ENCODE measurements around the gene SMG6. TPM values are rescaled to one million over a fixed set of nuclear protein-coding genes. Genes with fewer than 3 reads are reported as not detected.
A peak's percentile ranks its signal among the peaks of the same experiment; 100 is the strongest.
"Not testable (repeated sequence)": the region's sequence is repeated elsewhere in the genome, so short reads cannot be mapped to it uniquely, and the experiment has no call there.

The SMG6 gene
- total and polyA plus RNA-seq, 4 experiments from 2014 or later: 3.8 to 58.5 (median 30.6) TPM

DNA sequence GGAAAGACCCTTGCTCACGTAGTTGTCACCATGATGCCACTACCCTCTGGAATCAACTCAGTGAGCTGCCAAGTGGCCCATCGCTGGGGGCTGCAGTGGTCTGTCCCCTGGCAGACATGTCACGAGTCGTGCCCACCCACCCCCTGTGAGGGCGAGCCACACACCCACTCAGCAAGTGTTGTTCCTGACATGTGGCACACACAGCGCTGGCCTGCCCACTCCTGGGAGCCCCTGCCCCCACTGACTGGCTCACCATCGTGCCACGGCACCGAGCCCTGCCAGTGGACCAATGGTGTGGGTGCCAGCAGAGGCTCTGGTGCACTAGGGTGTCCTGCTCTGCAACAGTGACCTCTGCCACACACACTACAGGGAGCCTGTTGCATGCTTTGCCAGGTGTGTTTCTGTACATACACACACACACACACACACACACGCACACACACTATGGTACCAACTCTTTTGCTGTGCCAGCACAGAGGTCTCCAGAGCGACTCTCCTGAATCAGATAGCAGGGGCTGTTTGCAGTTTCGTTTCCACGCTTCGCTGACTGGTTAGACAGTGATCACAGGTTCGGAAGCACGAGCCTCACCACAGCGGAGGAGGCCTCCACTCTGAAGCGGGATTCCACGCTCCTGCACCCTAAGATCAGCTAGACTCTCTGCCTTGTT is 286.2 kb downstream of the SMG6 start:
- Histone ChIP-seq H3K27ac (ENCODE audit: low read depth, low read length) (no peak overlapping the region), H3K4me3 (ENCODE audit: low read length in 2 of 2) (no peak overlapping the region), H3K4me1 (ENCODE audit: insufficient read depth, low read length) (no peaks in the 10 kb centered on the region), H3K36me3 (ENCODE audit: insufficient read depth, low read length) (no peaks in the 10 kb centered on the region), H3K9me3 (ENCODE audit: control insufficient read depth in 1 of 2, low read length in 2 of 2) (no peaks in the 10 kb centered on the region), H3K27me3 (ENCODE audit: insufficient read depth, low read length) (no peaks in the 10 kb centered on the region)
- no peak for DNase-seq
- Mint-ChIP-seq H3K9me3 (peaks cover 0 to 2% (median 0%) of the 10 kb centered on the region in 8 donors), H3K4me3 (no peak overlapping the region), H3K27ac (no peak overlapping the region), H3K27me3 (peaks cover 0 to 6% of the 10 kb centered on the region in 2 donors), H3K4me1 (peaks cover 0 to 5% (median 2%) of the 10 kb centered on the region in 4 donors), H3K36me3 (peaks cover 0 to 4% of the 10 kb centered on the region in 2 donors)
- ChIA-PET POLR2A (ENCODE audit: partially characterized antibody) (interaction anchor here (0.6 kb wide), 1 partner anchor 8 kb away, joined by 3 read pairs; the partner anchor contains the start of gene RTN4RL1), CTCF (ENCODE audit: partially characterized antibody) (no interaction called here)
- intact Hi-C loops (cut with micrococcal nuclease): no loop called here

DNA sequence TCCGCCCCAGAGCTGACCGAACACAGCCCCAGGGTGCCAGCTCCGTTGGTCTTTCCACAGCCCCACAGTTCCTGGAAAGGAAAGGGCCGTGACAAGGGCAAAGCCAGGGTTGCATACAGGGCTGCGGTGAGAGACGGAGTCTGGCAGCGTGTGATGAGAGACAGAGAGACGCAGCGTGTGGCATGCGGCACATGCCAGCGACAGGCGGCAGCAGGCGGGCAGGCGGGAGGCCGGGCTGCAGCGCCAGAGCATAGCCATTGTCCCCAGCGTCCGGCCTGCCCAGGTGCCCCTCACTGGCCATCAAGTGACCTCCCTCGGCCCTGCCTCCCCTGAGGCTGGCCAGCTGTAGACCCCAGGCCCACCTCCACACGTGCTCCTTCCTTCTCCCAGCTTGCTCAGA is 287.1 kb downstream of the SMG6 start:
- Histone ChIP-seq H3K4me3 (ENCODE audit: low read length in 2 of 2) (no peak overlapping the region), H3K9me3 (ENCODE audit: control insufficient read depth in 1 of 2, low read length in 2 of 2) (no peaks in the 10 kb centered on the region), H3K27me3 (ENCODE audit: insufficient read depth, low read length) (no peaks in the 10 kb centered on the region), H3K4me1 (ENCODE audit: insufficient read depth, low read length) (no peaks in the 10 kb centered on the region), H3K27ac (ENCODE audit: low read depth, low read length) (no peak overlapping the region), H3K36me3 (ENCODE audit: insufficient read depth, low read length) (no peaks in the 10 kb centered on the region)
- Mint-ChIP-seq H3K36me3 (peaks cover 0 to 4% of the 10 kb centered on the region in 2 donors), H3K27ac (no peak overlapping the region), H3K4me3 (no peak overlapping the region), H3K27me3 (peaks cover 0 to 7% of the 10 kb centered on the region in 2 donors), H3K4me1 (peaks cover 0 to 5% (median 2%) of the 10 kb centered on the region in 4 donors), H3K9me3 (peaks cover 0 to 2% (median 0%) of the 10 kb centered on the region in 8 donors)
- ChIA-PET POLR2A (ENCODE audit: partially characterized antibody) (interaction anchor here (0.6 kb wide), 1 partner anchor 9 kb away, joined by 3 read pairs; the partner anchor contains the start of gene RTN4RL1), CTCF (ENCODE audit: partially characterized antibody) (no interaction called here)
- intact Hi-C loops (cut with micrococcal nuclease): no loop called here
- DNase-seq: no peak

DNA sequence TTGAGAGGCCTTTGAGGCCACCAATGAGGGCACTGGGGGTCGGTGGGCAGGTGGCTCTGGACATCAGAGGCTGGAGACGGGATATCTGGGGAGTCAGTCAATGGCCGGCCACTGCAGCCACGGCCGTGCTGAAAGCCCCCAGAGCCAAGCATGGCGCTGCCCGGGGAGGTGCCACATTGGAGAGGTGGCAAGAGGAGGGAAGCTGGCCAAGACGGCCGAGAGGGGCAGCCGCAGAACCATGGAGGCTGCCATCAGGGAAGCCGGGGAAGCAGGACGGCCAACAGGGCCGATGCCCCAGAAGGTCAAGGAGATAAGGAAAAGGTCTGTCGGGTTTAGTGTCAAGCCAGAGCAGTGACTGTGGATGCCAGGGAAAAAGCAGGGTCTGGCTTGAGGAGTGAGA is 288.3 kb downstream of the SMG6 start:
- intact Hi-C loops (cut with micrococcal nuclease): no loop called here
- Histone ChIP-seq H3K36me3 (ENCODE audit: insufficient read depth, low read length) (no peaks in the 10 kb centered on the region), H3K27ac (ENCODE audit: low read depth, low read length) (no peak overlapping the region), H3K4me3 (ENCODE audit: low read length in 2 of 2) (no peak overlapping the region), H3K4me1 (ENCODE audit: insufficient read depth, low read length) (no peaks in the 10 kb centered on the region), H3K27me3 (ENCODE audit: insufficient read depth, low read length) (no peaks in the 10 kb centered on the region), H3K9me3 (ENCODE audit: control insufficient read depth in 1 of 2, low read length in 2 of 2) (no peaks in the 10 kb centered on the region)
- POLR2A ChIA-PET (ENCODE audit: partially characterized antibody): no interaction called here
- Mint-ChIP-seq H3K27ac (no peak overlapping the region), H3K27me3 (peaks cover 0 to 6% of the 10 kb centered on the region in 2 donors), H3K36me3 (peaks cover 0 to 4% of the 10 kb centered on the region in 2 donors), H3K4me3 (no peak overlapping the region), H3K4me1 (peaks cover 0 to 5% (median under 1%) of the 10 kb centered on the region in 4 donors), H3K9me3 (peaks cover 0 to 2% (median 0%) of the 10 kb centered on the region in 8 donors)
- CTCF ChIA-PET (ENCODE audit: partially characterized antibody): no interaction called here
- no peak for DNase-seq

DNA sequence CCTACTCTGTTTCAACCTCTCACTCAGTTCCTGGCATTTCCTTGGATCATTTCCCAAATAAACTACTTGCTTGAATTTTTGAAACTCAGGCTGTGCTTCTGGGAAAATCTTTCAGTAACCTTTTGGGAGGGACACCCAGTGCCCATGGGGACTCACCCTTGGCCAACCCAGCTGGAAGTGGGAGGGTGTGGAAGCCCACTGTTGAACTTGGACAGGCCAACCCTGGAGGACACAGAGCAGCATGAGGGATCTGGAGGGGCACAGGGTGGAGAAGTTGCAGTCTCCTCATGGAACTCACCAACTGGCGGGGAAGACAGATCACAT is 289.6 kb downstream of the SMG6 start:
- H3K4me1 Mint-ChIP-seq: peaks cover 0 to 5% (median under 1%) of the 10 kb centered on the region in 4 donors

DNA sequence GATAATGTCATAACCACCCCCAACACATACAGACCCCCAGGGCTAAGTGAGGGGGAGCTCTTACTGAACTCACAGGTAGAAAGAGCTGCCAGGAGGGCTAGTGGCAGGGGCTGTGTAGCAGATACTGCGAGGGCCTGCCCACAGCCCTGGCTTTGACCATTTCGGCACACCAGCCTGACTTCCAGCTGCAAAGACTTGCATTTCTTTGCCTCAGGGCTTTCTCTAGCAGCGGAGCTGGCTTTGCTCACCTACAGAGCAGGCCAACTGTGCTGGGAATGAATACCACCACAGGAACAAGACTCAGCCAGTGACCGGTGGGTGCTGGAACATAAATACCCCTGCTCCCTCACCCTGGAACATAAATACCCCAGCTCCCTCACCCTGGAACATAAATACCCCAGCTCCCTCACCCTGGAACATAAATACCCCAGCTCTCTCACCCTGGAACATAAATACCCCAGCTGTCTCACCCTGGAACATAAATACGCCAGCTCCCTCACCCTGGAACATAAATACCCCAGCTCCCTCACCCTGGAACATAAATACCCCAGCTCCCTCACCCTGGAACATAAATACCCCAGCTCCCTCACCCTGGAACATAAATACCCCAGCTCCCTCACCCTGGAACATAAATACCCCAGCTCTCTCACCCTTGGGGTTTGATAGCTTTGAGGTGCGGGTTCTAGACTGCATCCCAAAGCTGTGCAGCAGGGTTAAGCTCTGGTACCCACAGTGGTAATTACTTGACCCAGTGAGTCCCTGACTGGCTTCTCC is 290.2 kb downstream of the SMG6 start:
- POLR2A ChIA-PET (ENCODE audit: partially characterized antibody); H3K27ac ChIP-seq (ENCODE audit: low read depth, low read length); H3K27me3 ChIP-seq (ENCODE audit: insufficient read depth, low read length); CTCF ChIA-PET (ENCODE audit: partially characterized antibody); H3K36me3 Mint-ChIP-seq; H3K4me1 ChIP-seq (ENCODE audit: insufficient read depth, low read length); intact Hi-C loops (cut with micrococcal nuclease); H3K4me1 Mint-ChIP-seq; H3K9me3 ChIP-seq (ENCODE audit: control insufficient read depth in 1 of 2, low read length in 2 of 2); DNase-seq; H3K9me3 Mint-ChIP-seq; H3K36me3 ChIP-seq (ENCODE audit: insufficient read depth, low read length); H3K27ac Mint-ChIP-seq; H3K27me3 Mint-ChIP-seq; H3K4me3 Mint-ChIP-seq; H3K4me3 ChIP-seq (ENCODE audit: low read length in 2 of 2): not testable (repeated sequence)

More for the DNA sequence above, 289.6 kb downstream of the SMG6 start:
- peaks cover 0 to 4% of the 10 kb centered on the region in 2 donors for H3K36me3 Mint-ChIP-seq
- peaks cover 0 to 2% (median 0%) of the 10 kb centered on the region in 8 donors for H3K9me3 Mint-ChIP-seq
- intact Hi-C loops (cut with micrococcal nuclease): no loop called here
- no peak overlapping the region for H3K4me3 Mint-ChIP-seq
- H3K27ac Mint-ChIP-seq: no peak overlapping the region
- no peak overlapping the region for H3K27ac ChIP-seq (ENCODE audit: low read depth, low read length)
- peaks cover 0 to 4% of the 10 kb centered on the region in 2 donors for H3K27me3 Mint-ChIP-seq
- no peak for DNase-seq
- no peaks in the 10 kb centered on the region for H3K9me3 ChIP-seq (ENCODE audit: control insufficient read depth in 1 of 2, low read length in 2 of 2)
- no peaks in the 10 kb centered on the region for H3K4me1 ChIP-seq (ENCODE audit: insufficient read depth, low read length)
- no peaks in the 10 kb centered on the region for H3K36me3 ChIP-seq (ENCODE audit: insufficient read depth, low read length)
- CTCF ChIA-PET (ENCODE audit: partially characterized antibody): no interaction called here
- no peaks in the 10 kb centered on the region for H3K27me3 ChIP-seq (ENCODE audit: insufficient read depth, low read length)
- H3K4me3 ChIP-seq (ENCODE audit: low read length in 2 of 2): no peak overlapping the region
- POLR2A ChIA-PET (ENCODE audit: partially characterized antibody): no interaction called here

DNA sequence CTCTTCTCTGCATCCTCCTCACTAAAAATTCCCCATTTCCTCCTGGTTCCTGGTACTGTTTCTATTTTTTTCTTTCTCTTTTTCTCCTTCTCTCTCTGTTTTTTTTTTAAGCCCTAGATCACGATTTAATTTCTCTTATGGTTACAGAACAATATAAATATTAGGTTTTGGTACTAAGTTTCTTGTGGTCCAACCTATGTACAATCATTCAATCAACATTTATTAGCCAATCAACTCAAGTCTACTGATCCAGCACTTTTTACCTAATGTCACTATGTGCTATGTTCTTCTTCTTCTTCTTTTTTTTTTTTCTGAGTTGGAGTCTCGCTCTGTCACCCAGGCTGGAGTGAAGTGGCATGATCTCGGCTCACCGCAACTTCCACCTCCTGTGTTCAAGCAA is 291.1 kb downstream of the SMG6 start:
- intact Hi-C loops (cut with micrococcal nuclease): no loop called here
- Mint-ChIP-seq H3K27me3 (peaks cover 0 to 4% of the 10 kb centered on the region in 2 donors), H3K27ac (peak overlapping the region in 1 of 7 donors; percentile 22), H3K9me3 (peaks cover 0 to 2% (median 0%) of the 10 kb centered on the region in 8 donors), H3K36me3 (peaks cover 0 to 4% of the 10 kb centered on the region in 2 donors), H3K4me3 (no peak overlapping the region), H3K4me1 (peaks cover 0 to 5% (median under 1%) of the 10 kb centered on the region in 4 donors)
- Histone ChIP-seq H3K4me3 (ENCODE audit: low read length in 2 of 2) (no peak overlapping the region), H3K4me1 (ENCODE audit: insufficient read depth, low read length) (no peaks in the 10 kb centered on the region), H3K9me3 (ENCODE audit: control insufficient read depth in 1 of 2, low read length in 2 of 2) (no peaks in the 10 kb centered on the region), H3K27ac (ENCODE audit: low read depth, low read length) (no peak overlapping the region), H3K27me3 (ENCODE audit: insufficient read depth, low read length) (no peaks in the 10 kb centered on the region), H3K36me3 (ENCODE audit: insufficient read depth, low read length) (no peaks in the 10 kb centered on the region)
- CTCF ChIA-PET (ENCODE audit: partially characterized antibody): no interaction called here
- POLR2A ChIA-PET (ENCODE audit: partially characterized antibody): no interaction called here
- DNase-seq: no peak

DNA sequence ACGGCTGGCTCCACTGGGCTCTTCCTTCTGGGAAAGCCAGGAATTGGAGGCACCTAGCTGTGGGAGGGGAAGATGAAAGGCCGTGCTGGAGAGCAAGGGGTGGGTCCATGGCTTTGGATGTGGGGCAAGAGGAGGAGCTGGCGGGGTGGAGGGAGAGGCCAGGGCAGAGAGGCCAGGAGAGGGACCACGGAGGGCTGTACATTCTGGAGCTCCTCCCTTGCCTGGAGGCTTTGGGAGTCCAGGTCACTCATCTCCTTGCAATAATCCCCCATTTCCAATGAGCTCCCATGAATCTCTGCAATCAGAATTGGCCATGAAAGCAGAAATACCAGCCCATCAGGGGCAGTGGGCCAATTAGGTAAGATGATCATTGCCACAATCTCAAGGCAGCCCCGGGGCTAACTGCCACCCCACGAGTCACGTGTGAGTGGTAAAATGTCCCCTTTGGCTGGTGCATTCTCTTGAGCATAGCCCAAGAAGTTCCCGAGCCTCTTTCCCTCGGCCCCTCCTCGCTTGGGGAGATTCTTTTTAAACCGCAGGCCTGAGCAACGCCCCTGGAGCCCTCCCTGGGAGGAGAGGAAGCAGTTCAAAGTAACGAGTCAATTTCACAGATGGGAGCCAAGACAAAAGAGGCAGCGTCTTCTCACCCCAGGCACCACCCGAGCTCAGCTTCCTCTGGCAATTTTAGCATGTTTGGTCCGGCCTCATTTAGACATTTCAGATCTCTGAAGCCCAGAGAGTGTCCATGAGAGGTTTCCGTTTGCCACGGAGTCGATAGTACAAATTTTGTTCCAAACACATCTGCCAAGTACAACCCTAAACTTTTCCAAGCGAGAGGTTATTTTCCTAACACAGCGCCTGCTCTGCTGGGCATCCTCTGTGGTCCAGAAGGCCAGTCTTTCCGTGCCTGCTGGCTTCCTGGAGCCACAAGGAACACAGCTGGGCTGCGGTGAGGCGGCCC is 291.9 kb downstream of the SMG6 start:
- intact Hi-C loops (cut with micrococcal nuclease): no loop called here
- H3K4me1 Mint-ChIP-seq: peaks cover 0 to 5% (median under 1%) of the 10 kb centered on the region in 4 donors
- no peak overlapping the region for H3K27ac Mint-ChIP-seq
- peaks cover 0 to 4% of the 10 kb centered on the region in 2 donors for H3K27me3 Mint-ChIP-seq
- Histone ChIP-seq H3K27me3 (ENCODE audit: insufficient read depth, low read length) (no peaks in the 10 kb centered on the region), H3K4me1 (ENCODE audit: insufficient read depth, low read length) (no peaks in the 10 kb centered on the region), H3K9me3 (ENCODE audit: control insufficient read depth in 1 of 2, low read length in 2 of 2) (no peaks in the 10 kb centered on the region), H3K36me3 (ENCODE audit: insufficient read depth, low read length) (no peaks in the 10 kb centered on the region), H3K27ac (ENCODE audit: low read depth, low read length) (no peak overlapping the region), H3K4me3 (ENCODE audit: low read length in 2 of 2) (no peak overlapping the region)
- POLR2A ChIA-PET (ENCODE audit: partially characterized antibody): no interaction called here
- no peak for DNase-seq
- CTCF ChIA-PET (ENCODE audit: partially characterized antibody): no interaction called here
- peaks cover 0 to 9% of the 10 kb centered on the region in 2 donors for H3K36me3 Mint-ChIP-seq
- H3K4me3 Mint-ChIP-seq: no peak overlapping the region
- H3K9me3 Mint-ChIP-seq: peaks cover 0 to 2% (median 0%) of the 10 kb centered on the region in 8 donors

All from CD4-positive, alpha-beta memory T cell (primary cell).